ENCODE measurements around the gene HSF4.

- TF ChIP-seq POLR2AphosphoS5 (IDR thresholded peaks at IDR 0.05) (no peak), CTCF (IDR thresholded peaks at IDR 0.05) (no peak)
These were observed 48.9 kb downstream of the HSF4 start for GRCh38 chr16:67213197-67214019.

Measured in transverse colon (tissue), 4 donors.